GM19438 (cell line): Measurements from ENCODE around the gene SMURF2.
"Not testable (repeated sequence)": the region's sequence is repeated elsewhere in the genome, so short reads cannot be mapped to it uniquely, and the experiment has no call there.

Source experiments
- ATAC-seq: cut with Tn5 transposase; IDR thresholded peaks from one replicate; pipeline ENCODE4 v1.9.1; 2021; ENCODE audit warnings: low read depth; ENCODE audit not compliant: unreplicated experiment

The SMURF2 gene

DNA sequence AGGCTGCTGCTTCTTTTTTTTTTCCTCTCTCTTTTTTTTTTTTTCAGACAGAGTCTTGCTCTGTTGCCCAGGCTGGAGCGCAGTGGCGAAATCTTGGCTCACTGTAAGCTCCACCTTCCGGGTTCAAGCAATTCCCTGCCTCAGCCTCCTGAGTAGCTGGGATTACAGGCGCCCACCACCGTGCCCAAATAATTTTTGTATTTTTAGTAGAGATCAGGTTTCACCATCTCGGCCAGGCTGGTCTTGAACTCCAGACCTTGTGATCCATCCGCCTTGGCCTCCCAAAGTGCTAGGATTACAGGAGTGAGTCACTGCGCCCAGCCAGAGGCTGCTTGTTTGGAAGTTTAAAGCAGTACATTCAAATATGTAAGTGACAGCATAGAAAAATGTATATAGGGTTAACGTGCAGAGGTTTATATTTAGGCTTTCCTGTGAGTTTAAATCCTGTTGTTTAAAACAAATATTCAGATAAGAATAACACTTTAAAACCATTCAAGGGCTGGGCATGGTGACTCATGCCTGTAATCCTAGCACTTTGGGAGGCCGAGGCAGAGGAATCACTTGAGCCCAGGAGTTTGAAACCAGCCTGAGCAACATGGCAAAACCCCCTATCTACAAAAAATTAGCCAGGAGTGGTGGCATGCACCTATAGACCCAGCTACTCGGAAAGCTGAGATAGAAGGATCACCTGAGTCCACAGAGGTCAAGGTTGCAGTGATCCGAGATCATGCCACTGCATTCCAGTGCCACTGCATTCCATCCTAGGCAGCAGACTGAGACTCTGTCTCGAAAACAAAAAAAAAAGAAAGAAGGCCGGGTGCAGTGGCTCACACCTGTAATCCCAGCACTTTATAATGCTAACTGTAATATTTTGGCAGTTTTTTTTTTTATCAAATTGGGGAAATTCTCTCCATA, 6.0 kb upstream of the SMURF2 start:
- ATAC-seq = not testable (repeated sequence)

DNA sequence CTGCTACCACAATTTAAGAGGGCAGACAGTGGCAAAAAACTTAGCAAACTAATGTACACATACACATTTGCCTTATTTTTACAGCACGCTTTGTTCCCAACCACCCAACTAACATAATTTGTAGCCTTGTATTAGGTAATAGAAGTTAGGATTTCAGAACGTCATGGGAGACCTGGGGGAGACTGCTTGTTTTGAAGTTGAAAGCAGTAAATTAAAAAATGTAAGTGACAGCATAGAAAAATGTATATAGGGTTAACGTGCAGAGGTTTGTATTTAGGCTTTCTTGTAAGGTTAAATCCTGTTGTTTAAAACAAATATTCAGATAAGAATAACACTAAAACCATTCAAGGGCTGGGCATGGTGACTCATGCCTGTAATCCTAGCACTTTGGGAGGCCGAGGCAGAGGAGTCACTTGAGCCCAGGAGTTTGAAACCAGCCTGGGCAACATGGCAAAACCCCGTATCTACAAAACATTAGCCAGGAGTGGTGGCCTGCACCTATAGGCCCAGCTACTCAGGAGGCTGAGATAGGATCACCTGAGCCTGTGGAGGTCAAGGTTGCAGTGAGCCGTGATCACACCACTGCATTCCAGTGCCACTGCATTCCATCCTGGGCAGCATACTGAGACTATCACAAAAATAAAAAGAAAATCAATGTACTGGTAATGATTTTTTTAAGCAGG, 2.3 kb upstream of the SMURF2 start:
- ATAC-seq = not testable (repeated sequence)

DNA sequence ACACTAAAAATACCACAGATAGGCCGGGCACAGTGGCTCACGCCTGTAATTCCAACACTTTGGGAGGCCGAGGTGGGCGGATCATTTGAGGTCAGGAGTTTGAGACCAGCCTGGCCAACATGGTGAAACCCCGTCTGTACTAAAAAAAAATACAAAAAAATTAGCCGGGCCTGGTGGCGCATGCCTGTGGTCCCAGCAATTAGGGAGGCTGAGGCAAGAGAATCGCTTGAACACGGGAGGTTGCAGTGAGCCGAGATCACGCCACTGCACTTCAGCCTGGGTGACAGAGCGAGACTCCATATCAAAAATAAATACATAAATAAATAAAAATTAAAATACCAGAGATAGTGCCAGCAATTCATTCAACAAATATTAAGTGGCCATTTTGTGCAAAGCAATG, 1.7 kb upstream of the SMURF2 start:
- ATAC-seq = not testable (repeated sequence)

DNA sequence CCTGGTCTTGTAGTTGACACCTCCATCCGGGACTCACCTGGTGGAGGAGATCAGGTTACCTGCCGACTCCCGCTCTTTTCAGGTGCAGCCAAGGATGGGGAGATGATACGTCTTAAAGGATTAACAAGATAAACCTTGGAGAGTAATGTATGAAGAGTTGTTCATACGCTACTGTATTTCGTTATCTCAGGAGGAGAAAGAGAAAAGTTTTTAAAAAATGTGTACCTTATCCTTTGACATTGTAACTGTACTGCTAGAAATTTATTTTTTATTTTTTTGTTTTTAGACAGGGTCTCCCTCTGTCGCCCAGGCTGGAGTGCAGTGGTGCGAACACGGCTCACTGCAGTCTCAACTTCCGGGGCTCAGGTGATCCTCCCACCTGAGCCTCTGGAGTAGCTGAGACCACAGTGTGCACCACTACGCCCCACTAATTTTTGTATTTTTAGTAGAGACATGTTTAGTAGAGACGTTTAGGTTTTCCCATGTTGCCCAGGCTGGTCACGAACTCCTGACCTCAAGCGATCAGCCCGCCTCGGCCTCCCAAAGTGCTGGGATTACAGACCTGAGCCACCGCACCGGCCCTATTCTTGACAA, 764 bp upstream of the SMURF2 start:
- ATAC-seq = peak; percentile 7

DNA sequence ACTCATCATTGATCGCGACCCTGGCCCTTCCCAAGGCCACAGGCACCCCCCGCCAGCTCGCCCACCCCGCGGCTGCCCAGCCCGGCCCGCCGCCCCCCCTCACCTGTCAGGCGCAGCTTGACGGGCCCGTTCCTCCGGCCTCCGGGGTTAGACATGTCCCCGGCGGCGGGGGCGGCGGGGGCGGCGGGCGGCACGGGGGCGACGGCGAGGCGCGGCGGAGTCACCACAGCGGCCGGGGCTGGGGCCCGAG, 456 bp downstream of the SMURF2 start:
- peak; percentile 26 for ATAC-seq

DNA sequence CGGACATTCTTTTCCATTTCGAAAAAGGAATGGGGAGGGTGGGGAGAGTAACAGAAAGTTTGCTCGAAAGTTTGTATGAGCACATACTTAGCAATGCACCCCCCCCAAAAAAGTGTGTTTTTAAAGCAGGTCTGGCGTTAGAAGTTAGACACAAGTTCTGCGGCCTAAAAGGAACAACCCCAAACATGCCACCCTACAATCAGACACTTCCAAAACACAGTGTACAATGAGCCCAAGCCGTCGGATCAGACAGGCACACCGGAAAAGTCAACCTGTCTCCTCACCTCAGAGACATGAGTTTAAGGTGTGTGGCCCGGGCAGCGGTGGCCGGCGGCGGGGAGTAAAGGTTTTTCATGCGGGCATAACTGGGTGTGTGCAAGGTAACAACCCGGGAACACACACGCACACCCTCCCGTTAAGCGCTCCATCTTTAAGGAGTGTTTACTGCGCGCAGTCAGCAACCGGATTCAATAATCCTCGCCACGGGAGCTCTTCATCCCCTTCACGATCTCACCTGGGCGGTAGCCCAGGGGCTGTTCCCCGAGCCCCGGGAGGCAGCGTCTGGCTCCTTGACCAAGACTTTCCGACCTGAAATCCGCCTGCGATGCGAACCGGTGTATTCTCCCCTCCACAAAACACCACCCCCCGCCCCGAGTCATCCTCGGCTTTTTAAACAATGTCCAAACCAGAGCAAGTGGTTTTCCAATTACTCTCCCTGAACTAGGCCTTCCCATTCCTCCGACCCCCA, 955 bp downstream of the SMURF2 start:
- not testable (repeated sequence) for ATAC-seq

DNA sequence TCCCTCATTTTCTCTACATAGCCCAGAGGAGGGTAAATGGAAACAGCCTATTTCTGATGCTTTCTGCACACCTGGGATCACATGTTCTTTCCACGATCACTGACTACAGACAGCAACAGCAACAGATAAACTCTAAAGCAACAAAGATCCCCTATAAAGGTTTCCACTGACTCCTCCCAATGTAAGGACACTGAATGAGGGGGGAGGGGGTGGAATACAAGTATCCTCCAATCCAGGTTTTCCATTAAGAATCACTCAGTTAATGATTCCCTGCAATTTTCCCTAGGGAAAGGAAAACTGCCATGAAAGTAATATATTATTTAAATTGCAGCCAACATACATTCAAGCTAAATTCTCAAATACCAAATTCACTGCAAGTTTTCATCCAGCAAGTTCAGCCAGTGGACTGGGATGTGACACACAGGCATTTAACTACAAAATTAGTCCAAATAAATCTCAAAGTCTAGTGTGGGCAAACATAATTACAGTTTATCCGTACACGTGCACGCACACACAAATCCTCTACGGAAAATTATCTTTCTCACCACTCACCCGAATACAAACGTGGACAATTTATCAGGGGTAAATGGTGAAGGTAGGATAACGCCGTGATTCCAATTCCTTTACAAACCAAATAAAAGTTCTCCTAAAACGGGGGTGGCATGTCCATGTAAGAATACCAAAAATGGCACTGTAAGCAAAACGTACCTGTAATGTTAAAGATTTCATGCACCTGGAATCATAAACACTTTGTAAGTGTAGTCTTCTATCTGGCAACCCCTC, 1.7 kb downstream of the SMURF2 start:
- ATAC-seq = not testable (repeated sequence)

DNA sequence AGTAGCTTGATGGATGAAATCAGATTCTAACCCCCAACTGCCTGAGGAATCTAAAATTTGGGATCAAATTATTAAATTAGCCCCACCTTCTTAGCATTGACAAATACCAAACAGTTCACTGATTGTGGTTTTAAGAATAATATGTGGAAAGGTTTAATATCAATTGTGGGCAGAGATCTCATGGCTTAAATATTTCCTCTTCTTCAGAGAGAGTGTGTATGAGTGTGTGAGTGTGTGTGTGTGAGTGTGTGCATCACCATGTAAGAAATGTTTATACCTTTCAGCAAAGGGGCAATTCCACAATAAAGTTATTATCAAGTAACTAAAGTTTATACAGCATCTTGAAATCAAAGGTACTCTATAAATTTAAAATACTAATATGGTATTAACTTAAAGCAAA, 3.2 kb downstream of the SMURF2 start:
- ATAC-seq = no peak

DNA sequence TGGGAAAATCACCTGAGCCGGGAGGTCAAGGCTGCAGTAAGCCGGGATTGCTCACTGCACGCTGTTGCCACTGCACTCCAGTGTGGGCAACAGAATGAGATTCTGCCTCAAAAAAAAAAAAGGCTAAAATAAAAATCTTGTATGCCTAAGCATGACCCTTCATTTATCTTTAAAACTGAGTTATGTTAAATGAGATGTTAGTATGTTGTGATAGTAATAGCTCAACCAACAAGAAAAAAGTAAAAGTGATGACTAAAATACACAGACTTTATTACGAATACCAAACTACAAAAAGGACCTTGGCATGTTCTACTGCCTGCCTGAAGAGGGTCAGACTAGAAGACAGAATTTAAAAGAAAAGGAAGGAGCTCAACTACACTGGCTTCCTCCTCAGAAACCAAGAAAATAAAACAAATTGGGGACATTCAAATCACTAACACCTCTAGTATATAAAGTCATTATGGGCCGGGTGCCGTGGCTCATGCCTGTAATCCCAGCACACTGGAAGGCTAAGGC, 4.4 kb downstream of the SMURF2 start:
- no peak for ATAC-seq

DNA sequence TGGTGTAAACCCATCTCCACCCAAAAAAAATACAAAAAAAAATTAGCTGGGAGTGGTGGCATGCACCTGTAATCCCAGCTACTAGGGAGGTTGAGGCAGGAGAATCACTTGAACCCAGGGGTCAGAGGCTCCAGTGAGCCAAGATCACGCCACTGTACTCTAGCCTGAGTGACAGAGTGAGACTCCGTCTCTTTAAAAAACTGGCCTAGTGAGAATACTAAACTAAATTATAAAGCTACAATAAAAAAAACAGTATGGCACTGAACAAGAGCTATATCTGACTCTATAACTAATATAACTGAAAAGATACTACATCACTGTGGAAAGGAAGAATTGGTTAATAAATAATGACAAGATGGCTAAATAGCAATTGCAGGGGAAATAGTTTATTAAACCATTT, 6.4 kb downstream of the SMURF2 start:
- no peak for ATAC-seq

DNA sequence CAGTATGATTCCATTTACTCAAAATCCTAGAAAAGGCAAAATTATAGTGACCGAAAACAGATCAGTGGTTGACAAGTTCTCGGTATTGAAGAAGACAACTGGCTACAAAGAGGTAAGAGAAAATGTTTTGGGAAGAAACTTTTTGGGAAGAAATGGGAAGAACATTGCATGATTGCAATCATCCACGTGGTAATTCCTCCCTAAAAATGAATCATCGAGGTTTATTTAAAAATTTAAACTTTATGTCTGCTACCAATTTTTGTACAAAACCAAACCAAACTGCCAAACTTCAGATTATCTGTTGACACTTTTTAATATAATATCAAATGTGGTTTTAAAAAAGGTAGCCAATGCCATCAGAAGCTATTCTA, 8.1 kb downstream of the SMURF2 start:
- ATAC-seq = no peak

DNA sequence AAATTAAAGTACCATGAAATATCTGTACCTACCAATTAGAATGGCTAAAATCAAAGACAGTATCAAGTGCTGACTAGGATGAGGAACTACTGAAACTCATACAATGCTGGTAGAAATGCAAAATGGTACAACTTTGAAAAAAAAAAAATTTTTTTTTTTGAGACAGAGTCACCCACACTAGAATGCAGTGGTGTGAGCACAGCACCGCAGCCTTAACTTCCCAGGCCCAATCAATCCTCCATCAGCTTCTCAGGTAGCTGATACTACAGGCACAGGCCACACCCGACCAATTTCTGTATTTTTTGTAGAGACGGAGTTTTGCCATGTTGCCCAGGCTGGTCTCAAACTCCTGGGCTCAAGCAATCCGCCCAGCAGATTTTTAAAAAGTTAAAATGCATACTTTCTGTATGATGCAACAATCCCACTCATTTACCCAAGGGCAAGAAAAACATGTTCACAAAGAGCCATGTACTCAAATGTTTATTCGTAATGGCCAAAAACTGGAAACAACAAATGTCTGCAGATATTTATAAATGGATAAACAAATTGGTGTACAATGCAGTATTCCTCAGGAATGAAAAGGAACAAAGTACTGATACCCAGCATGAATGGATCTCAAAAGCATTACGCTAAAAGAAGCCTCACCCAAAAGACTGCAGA, 8.7 kb downstream of the SMURF2 start:
- ATAC-seq = no peak

DNA sequence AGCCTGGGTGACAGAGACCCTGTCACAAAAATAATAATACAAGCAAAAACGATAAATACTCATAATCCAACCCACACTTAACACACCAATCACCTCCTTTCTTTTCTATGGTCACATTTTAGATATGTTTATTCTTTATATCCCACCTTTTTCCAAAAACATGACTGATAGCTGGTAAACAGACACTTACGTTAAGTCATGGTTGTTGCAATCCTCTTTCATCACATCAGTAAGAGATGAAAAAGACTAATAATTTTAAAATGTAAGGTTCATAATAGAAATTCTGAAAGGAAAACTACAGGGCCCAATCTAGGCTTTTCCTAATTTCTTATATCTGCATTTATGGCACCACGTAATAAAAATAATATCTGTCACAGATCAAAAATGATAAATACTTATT, 10.2 kb downstream of the SMURF2 start:
- no peak for ATAC-seq

DNA sequence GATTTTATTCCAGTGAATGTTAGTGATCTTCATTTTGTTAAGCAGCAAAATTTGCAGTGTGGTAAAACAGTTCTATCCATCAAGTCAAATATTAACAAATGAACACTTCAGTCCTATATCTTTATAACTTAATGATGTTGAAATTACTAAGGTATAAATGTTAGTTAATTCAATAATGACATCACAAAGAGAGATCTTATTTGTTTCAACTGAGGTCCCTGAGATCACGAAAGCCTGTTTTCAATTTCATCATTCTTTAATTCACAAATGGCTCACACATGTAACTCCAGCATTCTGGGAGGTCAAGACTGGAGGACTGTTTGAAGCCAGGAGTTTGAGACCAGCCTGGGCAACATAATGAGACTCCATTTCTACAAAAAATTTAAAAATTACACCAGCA, 13.9 kb downstream of the SMURF2 start:
- ATAC-seq = no peak

DNA sequence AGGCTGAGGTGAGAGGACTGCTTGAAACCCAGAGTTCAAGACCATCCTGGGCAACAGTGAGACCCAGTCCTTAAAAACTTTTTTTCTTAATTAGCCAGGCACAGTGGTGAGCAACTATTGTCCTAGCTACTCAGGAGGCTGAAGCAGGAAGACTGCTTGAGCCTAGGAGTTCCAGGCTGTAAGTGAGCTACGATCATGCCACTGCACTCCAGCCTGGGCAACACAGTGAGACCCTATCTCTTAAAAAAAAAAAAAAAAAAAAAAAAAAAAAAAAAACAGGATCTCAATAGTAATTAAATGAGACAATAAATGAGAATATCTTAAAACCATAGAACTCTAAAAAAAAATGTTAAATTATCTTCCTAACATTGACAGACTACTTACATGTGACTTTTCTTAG, 14.3 kb downstream of the SMURF2 start:
- no peak for ATAC-seq

DNA sequence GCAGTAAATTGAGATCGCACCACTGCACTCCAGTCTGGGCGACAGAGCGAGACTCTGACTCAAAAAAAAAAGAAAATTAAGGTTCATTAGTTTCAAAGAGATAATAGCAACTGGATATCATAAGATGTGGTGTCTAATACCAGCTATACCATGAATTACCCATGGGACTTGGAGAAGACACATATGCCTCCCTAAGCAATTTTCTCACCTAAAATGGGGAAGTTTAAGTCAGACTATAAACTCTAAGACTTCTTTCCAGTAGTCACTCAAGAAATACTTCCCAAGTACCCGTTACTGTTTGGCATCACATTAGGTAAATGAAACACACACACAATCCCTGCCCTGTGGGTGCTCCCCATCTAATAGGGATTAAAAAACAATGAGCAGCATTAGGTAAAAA, 22.6 kb downstream of the SMURF2 start:
- no peak for ATAC-seq

DNA sequence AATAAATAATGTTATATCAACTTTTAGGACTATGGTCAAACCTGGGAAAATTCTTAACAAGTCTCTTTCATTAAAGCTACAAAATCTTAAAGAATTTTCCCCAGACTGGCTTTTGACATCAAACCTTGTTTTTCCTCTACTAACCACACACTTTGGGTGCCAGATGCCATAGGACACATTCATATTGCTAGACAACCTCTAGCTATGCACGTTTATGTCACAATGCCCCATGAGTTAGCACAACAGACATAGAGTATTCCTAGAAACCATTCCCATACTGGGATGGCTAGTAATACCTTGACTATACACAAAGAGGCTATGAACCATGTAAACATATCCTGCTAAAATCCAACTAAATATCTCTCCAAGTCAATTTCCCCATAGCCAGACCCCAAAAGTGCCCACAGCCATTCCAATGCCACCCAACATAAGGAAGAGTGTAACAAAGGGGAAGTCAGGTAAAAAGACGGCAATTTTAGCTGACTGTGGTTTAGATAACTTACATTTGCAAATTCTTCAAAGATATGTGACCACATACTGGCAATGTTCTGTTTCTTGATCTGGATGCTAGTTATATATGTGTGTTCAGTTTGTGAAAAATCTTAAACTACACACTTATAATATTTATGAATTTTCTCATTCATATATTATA, 23.4 kb downstream of the SMURF2 start:
- no peak for ATAC-seq

DNA sequence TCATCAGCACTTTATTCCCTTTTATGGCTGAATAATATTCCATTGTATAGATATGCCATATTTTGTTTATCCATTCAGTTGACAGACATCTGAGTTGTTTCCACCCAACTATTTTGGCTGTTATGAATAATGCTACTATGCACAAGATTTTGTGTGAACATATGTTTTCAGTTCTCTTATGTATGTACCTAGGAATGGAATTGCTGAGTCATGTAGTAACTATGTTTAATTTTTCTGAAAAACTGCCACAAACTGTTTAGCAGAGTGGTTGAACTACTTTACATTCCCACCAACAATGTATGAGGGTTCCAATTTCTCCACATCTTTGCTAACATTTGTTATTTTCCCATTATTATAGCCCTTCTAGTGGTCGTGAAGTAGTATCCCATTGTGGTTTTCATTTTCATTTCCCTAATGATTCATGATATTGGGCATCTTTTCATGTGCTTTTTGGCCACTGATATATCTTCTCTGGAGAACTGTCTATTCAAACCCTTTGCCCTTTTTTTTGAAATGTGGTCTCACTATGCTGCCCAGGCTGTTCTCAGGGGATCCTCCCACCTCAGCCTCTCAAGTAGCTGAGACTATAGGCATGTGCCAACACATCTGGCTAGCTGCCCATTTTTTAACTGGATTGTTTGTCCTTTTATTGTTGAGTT, 26.3 kb downstream of the SMURF2 start:
- peak; percentile 66 for ATAC-seq

DNA sequence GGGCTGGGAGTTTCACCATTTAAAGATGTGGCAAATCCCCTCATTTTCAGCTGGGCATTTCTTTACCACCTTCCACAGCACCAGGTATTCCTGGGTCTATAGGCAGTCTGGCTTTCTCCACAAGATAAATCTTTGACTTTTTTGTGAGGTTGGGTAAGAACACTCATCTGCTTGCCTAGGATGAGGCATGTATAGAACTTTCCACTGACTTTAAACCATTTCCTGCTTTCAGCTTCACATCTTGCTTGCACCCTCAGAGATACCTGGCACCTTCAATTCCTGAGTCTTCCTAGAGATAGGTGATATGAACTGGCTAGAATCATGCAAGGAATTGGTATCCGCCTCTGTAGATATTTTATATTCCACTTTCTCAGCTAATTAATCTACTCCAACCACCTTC, 27.9 kb downstream of the SMURF2 start:
- ATAC-seq = no peak
